ENCODE measurements around the gene CAPZB. TPM values are rescaled to one million over a fixed set of nuclear protein-coding genes. Genes with fewer than 3 reads are reported as not detected.

CAPZB gene
- total RNA-seq, 1 experiment from 2014 or later = 201 TPM

DNA sequence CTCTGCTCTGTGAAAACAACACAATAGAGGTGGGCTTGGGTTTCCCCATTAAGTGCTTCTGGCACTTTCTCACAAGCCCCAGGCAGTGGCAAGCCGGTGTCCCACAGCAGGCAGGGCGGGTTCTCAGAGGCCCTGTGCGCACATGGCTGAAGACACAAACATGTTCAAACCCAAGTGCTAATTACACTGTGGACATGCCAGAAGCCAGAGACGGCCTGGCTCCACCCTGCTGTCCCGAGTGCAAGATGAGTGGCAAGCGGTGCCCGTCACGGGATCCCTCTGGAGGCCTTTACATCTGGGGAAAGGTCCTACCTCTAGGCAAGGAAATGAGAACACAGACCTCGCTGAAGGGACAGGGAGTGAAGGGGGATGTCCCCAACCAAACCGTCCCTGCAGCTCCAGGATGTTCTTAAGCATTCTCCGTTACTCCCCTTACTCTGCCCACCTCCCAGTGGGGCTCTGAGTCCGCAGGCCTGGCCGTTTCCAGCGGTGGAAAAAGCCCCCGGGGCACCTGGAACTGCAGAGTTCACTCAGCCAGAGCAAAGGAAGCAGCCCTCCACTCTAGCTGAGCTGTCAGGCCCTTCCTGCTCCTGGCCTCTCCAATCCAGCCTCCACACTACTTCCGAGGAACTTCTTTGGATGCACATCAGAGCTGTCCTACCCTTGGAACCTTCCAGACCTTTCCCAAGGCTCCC, 115.8 kb downstream of the CAPZB start:
- H3K27me3 ChIP-seq (ENCODE audit: control insufficient read depth, insufficient read depth, low read length) = no peaks in the 10 kb centered on the region
- H3K36me3 ChIP-seq (replicated peaks; ENCODE audit: control insufficient read depth, insufficient read depth, low read length) = peaks cover 3% of the 10 kb centered on the region
- no peak for DNase-seq
- H3K4me3 ChIP-seq (ENCODE audit: insufficient read depth, low read depth, low read length) = no peak overlapping the region

DNA sequence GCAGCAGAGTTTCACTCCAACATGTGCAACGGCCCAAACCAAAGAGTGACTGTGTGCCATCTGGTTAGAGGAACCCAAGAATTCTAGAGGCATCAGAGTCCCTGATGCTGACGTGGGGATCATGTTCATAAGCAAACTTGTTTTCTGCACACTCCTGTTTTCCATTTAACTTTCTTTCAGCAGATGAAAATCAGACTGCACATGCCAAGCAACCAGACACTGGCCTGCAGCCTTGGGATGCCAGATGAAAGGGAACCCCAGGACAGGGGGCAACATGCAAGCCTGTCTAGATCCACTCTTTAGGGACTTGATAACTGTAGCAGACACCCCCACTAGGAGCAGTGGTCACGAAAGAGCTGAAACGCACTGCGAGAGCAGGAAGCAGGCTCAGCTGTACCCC, 116.4 kb downstream of the CAPZB start:
- no peak for DNase-seq

DNA sequence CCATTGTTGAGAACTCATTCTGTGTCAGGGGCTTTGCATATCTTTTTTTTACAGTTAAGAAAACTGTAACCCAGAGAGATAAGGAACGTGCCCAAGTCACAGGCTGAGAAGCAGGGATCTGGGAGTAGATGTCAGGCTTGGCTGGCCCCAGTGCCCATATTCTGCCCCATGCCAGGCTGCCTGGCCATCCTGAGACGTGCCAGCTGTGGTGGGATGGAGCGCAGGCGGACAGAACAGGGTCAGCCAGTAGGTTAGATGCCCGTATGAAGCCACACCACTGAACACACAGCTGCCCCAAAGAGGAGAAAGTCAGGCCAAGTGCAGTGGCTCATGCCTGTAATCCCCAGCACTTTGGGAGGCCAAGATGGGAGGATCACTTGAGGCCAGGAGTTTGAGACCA, 117.3 kb downstream of the CAPZB start:
- DNase-seq = no peak
- Histone ChIP-seq H3K4me3 (ENCODE audit: insufficient read depth, low read depth, low read length) (no peak overlapping the region), H3K27me3 (ENCODE audit: control insufficient read depth, insufficient read depth, low read length) (no peaks in the 10 kb centered on the region), H3K36me3 (replicated peaks; ENCODE audit: control insufficient read depth, insufficient read depth, low read length) (peaks cover 3% of the 10 kb centered on the region)

More for the DNA sequence above, 116.4 kb downstream of the CAPZB start:
- H3K4me3 ChIP-seq (ENCODE audit: insufficient read depth, low read depth, low read length) = no peak overlapping the region
- no peaks in the 10 kb centered on the region for H3K27me3 ChIP-seq (ENCODE audit: control insufficient read depth, insufficient read depth, low read length)
- H3K36me3 ChIP-seq (replicated peaks; ENCODE audit: control insufficient read depth, insufficient read depth, low read length) = peaks cover 3% of the 10 kb centered on the region

DNA sequence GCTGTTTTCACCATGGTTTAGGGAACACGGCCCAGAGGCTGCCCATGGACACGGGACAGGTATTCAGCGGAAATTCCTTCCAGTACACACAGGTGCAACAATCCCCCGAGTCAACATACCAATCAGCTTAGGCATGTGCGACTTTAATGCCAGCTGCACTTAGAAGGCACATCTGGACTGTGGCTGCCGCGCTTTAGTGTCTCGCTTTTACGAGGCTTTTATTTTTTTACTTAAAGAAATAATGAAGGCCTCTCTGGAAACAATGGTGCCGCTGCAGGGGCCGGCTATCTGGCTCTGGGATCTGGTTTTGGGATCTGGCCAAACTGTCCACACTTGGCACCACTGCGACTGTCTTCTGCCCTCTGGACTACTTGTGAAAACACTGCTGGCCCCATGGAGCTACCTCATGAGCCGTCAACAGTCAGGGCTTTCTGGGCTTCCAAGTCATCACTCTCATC, 117.7 kb downstream of the CAPZB start:
- no peak for DNase-seq
- Histone ChIP-seq H3K36me3 (replicated peaks; ENCODE audit: control insufficient read depth, insufficient read depth, low read length) (peaks cover 3% of the 10 kb centered on the region), H3K4me3 (ENCODE audit: insufficient read depth, low read depth, low read length) (no peak overlapping the region), H3K27me3 (ENCODE audit: control insufficient read depth, insufficient read depth, low read length) (no peaks in the 10 kb centered on the region)

DNA sequence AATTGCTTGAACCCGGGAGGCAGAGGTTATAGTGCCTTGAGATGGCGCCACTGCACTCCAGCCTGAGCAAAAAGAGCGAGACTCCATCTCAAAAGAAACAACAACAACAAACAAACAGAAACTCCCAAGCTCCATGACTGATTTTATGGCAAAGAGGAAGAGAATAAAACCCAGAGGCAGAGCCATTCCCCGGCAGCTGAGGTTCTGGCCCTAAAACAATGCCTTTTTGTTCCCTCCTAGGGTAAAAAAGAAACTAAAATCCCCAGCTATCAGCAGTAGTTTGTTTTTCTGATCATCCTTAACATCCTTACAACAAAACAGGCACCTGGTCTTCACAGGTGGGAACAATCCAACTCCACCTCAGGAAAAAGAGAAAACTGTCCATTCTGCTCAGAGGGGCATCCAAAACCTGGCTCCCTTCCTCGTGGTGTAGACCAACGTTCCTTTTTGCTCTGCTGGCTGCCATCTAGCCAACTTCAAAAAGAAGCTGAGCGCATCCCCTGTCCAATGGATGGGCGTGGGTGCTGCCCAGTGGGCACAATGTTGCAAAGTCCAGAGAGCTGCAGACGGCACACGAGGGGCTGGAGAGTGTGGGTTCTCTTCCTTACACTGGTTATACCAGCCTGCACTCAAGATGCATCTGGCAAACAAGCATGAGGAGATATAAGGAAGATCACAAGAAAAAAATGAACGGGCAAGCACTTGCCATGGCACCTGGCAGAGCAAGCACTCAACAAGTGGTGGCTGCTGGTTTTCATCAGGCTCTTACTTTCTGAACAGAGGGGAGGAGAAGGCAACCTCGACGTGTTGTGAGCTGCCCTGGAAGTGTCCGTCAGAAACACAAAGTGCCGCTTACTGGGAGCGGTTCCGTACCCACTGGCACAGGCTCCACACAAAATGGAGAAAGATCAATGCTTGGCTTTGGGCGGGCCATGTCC, 118.5 kb downstream of the CAPZB start:
- H3K4me3 ChIP-seq (ENCODE audit: insufficient read depth, low read depth, low read length) = no peak overlapping the region
- no peak for DNase-seq
- H3K27me3 ChIP-seq (ENCODE audit: control insufficient read depth, insufficient read depth, low read length) = no peaks in the 10 kb centered on the region
- H3K36me3 ChIP-seq (replicated peaks; ENCODE audit: control insufficient read depth, insufficient read depth, low read length) = peaks cover 3% of the 10 kb centered on the region

DNA sequence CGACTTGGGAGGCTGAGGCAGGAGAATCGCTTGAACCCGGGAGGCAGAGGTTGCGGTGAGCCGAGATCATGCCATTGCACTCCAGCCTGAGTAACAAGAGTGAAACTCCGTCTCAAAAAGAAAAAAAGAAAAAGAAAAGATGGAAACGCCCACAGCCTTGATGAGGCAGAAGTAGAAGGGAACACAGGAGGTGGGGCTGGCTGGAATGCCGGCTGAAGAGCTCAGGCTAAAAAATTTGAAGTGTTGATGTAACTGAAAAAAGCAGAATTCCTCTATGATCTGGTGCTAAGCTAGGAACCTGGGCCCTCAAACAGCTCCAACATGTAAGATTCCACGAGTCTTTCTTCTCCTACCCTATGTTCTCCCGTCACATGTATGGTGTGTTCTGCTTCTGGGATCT, 119.6 kb downstream of the CAPZB start:
- Histone ChIP-seq H3K27me3 (ENCODE audit: control insufficient read depth, insufficient read depth, low read length) (no peaks in the 10 kb centered on the region), H3K36me3 (replicated peaks; ENCODE audit: control insufficient read depth, insufficient read depth, low read length) (peaks cover 3% of the 10 kb centered on the region), H3K4me3 (ENCODE audit: insufficient read depth, low read depth, low read length) (no peak overlapping the region)
- DNase-seq = no peak

DNA sequence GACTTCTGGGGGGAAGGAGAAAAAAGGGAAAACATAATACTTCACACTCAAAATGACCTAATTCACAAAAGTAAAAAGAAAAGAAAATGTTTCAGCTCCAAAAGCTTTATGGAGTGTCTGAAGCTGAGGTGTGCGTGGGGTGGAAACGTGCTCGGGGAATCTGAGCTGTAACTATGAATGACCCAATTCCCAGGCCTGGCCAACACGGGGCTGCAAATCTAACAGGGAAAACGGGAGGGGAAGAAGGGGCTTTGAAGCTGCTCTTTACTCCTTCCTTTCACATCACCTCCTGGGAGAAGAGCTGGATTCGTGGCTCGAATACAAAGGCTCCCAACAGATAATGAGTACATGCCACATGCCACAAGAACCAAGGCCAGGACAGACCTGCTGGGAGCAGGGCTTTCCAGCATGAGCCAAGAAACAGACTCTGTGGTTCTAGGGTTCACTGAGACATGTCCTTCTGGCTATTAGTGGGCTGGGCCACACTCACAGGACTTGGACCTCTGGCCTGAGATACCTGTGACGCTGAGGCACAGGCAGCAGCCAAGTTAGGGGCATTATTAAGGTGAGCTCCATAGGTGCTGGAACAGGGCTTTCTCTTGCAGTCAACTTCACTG, 121.7 kb downstream of the CAPZB start:
- Histone ChIP-seq H3K4me3 (ENCODE audit: insufficient read depth, low read depth, low read length) (no peak overlapping the region), H3K27me3 (ENCODE audit: control insufficient read depth, insufficient read depth, low read length) (no peaks in the 10 kb centered on the region), H3K36me3 (replicated peaks; ENCODE audit: control insufficient read depth, insufficient read depth, low read length) (peaks cover 1% of the 10 kb centered on the region)
- no peak for DNase-seq

DNA sequence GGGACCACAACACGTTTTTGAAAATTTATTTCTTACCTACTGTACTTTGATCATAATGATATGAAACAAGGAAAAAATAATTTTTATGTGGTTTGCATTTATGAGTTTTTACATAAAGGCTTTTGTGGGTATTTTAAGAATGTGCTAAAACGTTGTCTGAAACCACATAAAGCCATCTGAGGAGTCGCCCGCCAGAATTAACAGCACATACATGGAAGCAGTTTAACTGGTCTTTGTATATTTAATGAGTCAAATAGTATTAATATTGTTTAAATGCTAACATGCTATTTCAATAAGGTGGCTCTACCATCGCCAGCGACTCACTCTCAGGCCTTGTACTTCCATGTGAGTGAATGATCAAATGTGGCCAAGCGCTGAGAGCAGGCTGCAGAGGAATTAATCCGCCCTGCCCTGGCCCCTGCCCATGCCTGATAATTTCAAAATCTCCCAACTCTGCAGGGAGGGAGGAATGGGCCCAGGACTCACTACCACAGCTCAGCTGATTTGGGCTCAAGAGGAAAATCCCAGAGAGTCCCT, 123.7 kb downstream of the CAPZB start:
- no peak for DNase-seq
- peaks cover 1% of the 10 kb centered on the region for H3K36me3 ChIP-seq (replicated peaks; ENCODE audit: control insufficient read depth, insufficient read depth, low read length)
- no peaks in the 10 kb centered on the region for H3K27me3 ChIP-seq (ENCODE audit: control insufficient read depth, insufficient read depth, low read length)
- H3K4me3 ChIP-seq (ENCODE audit: insufficient read depth, low read depth, low read length) = no peak overlapping the region

DNA sequence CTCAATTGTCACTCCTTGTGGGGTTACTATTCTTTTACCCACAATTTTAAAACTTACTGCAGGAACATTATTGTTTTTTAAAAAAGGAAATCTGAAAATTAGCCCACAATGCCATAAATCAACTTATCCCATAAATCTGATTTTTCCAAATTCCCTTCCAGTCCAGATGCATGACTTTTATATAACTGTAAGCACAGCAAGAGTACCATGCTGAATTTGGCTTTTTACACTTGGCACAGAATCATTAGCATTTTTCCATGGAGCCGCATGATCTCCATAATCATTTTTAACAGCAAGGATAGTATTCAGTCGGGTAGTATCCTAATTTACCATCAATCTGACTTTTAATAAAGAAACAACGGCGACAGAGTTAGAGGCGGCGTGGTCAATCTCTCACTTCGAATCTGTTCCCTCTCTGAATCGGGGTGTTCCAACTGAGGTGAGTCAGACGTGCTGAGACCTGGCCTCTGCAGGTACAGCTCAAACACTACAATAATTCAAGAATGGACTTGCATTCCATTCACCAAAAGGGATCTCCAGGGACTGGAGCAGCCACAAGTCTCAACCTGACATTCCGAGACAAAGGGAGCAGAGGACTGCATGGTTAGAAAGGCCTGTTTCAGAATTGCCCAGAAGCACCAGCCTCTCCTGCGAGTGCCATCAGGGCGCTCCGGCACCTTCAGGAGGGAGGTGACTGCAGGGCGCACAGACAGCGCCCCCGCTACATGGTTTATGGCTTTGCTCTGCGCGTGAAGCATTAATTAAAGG, 124.3 kb downstream of the CAPZB start:
- Histone ChIP-seq H3K36me3 (replicated peaks; ENCODE audit: control insufficient read depth, insufficient read depth, low read length) (peaks cover 6% of the 10 kb centered on the region), H3K27me3 (ENCODE audit: control insufficient read depth, insufficient read depth, low read length) (no peaks in the 10 kb centered on the region), H3K4me3 (ENCODE audit: insufficient read depth, low read depth, low read length) (no peak overlapping the region)
- no peak for DNase-seq

DNA sequence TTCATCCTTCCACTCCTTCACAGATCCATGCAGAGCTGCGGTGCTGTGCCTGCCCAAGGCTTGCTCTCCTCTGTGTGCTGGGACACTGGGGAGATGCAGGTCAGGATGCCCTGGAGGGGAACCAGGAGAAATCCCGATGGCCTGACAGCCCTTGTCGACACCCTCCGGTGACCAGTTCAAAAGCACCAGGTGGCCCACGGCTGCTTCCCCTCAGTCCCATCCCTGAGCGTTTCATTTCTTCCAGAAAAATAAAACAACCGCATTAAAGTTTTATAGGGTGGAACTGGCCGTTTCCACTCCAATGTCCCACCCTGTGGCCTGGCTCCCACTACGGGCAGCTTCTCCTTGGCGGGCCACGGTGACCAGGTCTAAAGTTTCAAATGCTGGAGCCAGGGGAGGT, 124.9 kb downstream of the CAPZB start:
- peaks cover 9% of the 10 kb centered on the region for H3K36me3 ChIP-seq (replicated peaks; ENCODE audit: control insufficient read depth, insufficient read depth, low read length)

DNA sequence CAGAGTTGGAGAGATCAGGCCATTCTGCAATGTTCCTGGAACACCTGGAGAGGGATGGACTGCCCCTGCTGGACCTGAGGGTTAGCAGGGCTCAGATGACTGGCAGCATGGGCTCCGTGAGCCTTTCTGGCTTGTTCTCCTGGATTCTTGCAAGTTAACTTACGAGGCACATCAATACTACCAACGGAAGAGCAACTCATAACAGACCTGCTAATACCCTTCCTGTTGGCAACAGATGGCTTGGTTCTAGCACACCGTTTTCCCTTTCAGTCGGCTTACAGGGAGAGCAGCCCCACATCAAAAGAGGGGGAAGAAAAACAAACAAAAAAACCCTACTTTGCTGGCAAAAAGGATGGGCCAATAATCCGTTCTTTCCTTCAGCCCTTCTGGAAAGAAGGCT, 125.3 kb downstream of the CAPZB start:
- DNase-seq = no peak

More for the DNA sequence above, 124.9 kb downstream of the CAPZB start:
- Histone ChIP-seq H3K4me3 (ENCODE audit: insufficient read depth, low read depth, low read length) (no peak overlapping the region), H3K27me3 (ENCODE audit: control insufficient read depth, insufficient read depth, low read length) (no peaks in the 10 kb centered on the region)
- no peak for DNase-seq

DNA sequence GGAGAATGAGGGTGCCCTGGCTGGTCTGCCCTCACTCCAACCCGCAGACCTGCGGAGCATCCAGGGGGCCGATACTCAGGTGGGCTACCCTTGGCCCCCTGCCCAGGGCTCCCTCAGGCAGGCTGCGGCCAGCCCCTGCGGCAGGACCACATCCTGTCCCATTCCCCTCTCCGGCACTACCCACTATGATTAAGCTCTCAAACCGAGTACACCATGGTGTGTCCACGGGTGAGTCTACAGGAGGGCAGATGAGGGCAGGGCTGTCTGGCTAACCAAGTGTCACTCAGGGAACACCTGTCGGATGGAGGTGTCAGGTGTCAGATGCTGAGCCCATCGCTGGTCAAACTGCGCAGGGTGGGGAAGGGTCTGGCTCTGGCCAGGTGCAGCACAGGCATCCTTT, 126.0 kb downstream of the CAPZB start:
- H3K27me3 ChIP-seq (ENCODE audit: control insufficient read depth, insufficient read depth, low read length) = no peaks in the 10 kb centered on the region

More for the DNA sequence above, 125.3 kb downstream of the CAPZB start:
- Histone ChIP-seq H3K27me3 (ENCODE audit: control insufficient read depth, insufficient read depth, low read length) (no peaks in the 10 kb centered on the region), H3K36me3 (replicated peaks; ENCODE audit: control insufficient read depth, insufficient read depth, low read length) (peaks cover 8% of the 10 kb centered on the region), H3K4me3 (ENCODE audit: insufficient read depth, low read depth, low read length) (no peak overlapping the region)

DNA sequence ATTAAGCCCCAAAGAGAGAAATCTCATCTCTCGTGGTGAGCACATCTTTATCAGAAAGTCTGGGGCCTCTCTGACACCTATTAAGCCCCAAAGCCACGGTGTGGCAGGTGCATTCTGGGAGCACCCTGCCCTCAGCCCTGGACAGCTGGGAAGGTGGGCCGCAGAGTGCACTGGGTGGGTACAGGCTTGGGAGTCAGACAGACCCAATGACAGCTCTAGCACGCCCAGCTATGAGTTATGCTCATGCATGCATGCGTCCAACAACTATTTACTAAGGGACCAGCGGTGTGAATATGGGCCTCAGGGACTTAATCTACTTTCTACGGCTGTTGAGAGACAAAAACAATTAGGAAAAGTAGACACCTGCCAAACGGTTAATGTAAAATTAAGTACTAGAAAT, 126.6 kb downstream of the CAPZB start:
- DNase-seq = no peak
- peaks cover 8% of the 10 kb centered on the region for H3K36me3 ChIP-seq (replicated peaks; ENCODE audit: control insufficient read depth, insufficient read depth, low read length)
- H3K4me3 ChIP-seq (ENCODE audit: insufficient read depth, low read depth, low read length) = no peak overlapping the region
- no peaks in the 10 kb centered on the region for H3K27me3 ChIP-seq (ENCODE audit: control insufficient read depth, insufficient read depth, low read length)

More for the DNA sequence above, 126.0 kb downstream of the CAPZB start:
- H3K4me3 ChIP-seq (ENCODE audit: insufficient read depth, low read depth, low read length) = no peak overlapping the region
- H3K36me3 ChIP-seq (replicated peaks; ENCODE audit: control insufficient read depth, insufficient read depth, low read length) = peaks cover 8% of the 10 kb centered on the region
- no peak for DNase-seq
